ENCODE data around the gene CBX8.

CBX8 gene

DNA sequence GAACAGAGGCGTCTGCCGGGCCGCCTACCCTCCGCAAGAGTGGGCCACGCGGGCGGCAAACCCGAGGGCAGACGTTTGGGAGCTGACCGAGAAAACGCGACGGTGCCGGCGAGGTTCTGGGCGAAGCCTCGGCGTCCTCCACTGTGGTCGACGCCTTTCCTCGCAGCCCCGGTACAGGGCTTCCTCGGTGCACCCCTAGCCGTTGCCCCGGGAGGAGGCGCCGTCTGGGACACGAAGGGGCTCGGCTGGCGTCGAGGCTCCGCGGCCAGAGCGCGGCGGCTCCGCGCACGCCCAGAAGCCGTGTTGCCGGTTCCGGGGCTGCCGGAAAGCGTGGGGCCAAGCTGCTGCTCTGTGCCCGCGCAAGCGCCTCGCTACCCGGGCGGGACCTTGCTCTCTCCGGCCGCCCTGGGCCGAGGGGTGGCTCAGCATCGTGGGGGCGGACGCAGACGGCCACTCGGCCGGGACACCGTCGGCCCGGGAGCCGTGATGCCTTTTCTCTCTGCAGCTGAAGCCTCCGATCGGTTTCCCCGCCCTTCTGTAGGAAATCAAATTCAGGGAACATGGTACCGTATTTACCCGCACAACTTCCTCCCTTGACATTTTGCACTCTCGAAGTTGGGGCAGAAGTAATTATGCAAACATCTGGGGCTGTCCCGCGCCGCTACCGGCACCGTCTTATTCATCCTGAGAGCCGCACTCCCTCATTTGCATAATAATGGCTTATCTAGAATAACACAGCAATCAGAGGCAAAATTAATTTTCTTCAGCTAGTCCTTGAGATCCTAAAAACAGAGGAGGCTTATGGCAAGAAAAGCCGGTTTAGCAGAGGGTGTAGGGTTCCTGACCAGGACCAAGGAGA, 7.3 kb upstream of the CBX8 start:
- DNase-seq: peak; percentile 19

GRCh38 chr17:79803421-79803996, 6.6 kb upstream of the CBX8 start:
- DNase-seq: no peak

GRCh38 chr17:79802736-79803420, 6.0 kb upstream of the CBX8 start:
- DNase-seq: no peak

GRCh38 chr17:79802039-79802735, 5.3 kb upstream of the CBX8 start:
- DNase-seq: no peak

- no peak for DNase-seq
These were observed 4.5 kb upstream of the CBX8 start for GRCh38 chr17:79801156-79802038.

DNA sequence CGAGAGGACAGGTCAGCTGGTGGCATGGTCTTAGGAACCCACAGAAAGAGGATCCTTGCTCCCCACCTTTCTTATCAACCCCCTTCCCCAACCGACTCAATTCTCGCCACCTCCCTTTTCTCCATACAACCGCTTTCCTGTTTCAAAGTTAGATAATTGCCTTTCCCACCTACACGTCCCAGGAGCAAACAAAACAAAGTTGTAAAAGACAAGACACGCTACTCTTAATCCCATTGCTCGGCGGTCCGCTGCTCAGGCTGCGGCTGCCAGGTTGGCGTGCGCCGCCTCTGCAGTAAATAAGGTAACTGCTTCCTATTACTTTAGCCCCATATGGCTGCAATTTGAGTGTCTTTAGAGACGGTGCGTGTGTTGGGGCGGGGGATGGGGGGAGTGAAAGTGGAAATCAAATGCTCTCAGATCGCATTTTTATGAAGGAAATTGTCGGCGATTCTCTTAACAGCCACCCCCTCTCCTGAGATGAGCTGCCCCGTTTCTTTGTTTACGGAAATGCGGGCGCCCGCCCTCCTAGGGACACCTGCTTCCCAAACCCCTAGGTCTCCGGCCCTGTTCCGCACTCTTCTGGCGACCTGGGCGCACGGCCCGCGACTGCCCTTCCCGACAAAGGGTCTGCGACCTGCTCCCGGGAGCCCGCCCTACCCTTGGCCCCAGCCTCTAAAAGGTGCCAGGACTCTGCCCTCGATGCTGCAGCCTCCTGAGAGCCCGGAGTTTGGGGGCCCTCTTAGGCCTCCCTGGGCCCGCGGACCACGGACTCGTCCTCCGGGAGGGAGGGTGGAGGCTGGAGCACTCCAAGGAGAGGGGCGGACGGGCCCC, 3.7 kb upstream of the CBX8 start:
- peak; percentile 39 for DNase-seq

GRCh38 chr17:79799538-79800324, 2.9 kb upstream of the CBX8 start:
- DNase-seq: no peak

GRCh38 chr17:79799174-79799537, 2.3 kb upstream of the CBX8 start:
- DNase-seq: no peak

DNA sequence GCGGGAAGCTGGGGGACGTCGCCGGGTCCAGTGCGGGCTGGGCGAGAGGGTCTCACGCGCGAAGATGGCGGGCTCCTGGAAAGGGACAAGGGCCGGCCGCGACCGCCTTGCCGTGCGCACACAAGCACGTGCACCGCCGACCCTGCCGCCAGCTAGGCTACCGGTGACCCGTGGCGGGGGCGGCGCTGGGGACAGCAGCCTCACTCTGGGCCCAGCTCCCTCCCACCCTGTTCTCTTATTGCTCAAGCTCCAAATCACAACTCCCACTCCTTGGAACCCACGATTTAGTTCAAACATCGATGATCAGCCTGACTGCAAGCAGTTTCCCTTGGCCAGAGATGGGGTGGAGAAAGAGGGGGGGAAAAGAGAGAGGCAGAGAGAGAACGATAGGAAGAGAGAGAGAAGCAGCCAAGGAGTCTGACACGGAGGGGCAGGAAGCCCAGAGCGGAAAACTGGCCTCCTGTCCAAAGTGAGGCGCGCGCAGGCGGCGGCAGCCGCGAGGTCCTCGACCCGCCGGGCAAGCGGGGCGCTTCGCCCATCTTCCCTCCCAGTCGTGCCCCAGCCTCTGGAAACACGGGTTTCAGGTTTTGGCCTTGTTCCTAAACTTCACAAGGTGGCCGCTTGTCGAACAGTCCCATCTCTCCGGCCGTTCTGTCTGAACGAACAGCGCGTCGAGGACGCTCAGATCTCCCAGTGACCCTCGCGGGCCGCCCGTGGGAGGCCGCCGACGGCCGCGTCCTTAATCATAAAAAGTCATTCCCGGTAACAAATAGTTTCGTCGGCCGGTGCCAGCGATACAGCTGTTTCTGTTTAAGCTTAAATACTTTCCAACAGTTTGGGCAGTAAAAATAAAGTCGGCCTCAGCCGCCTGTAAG, 1.7 kb upstream of the CBX8 start:
- DNase-seq: no peak

DNA sequence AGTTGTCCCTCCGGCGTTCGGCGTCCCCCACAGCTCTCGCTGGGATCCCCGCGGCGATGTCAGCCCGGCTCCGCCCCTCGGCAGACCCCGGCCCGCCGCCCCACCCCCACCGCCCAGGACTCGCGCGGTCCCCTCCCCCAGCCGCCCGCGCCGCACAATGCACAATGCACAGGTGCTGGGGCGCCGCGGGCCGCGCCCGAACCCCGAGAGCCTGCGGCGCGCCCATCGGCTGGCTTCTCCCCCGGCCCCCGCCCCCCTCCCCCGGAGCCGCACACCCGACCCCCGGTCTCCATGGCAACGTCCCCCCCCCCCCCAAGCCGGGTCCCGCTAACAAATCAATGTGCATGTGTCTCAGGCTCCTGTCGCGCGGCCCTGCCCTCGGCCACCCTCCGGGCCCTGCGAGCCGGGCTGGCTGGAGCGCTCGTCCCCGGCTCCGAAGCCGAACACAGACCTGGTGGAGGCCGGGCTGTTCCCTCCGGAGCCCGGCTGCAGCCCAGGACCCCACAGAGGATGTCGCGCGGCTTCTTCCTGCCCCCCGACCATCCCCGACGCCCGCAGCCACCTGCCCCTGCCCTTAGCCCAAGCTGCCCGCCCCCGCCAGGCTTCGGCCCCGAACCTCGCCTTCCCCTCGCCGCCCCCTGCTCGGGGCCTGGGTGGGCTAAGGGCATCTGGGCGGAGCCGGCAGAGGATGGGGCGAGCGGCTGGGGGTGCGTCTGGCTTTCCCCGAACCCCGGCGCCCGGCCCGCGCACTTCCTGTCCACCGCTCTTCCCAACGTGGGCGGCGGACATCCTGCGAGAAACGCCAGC, 818 bp upstream of the CBX8 start:
- DNase-seq: peak; percentile 38

DNA sequence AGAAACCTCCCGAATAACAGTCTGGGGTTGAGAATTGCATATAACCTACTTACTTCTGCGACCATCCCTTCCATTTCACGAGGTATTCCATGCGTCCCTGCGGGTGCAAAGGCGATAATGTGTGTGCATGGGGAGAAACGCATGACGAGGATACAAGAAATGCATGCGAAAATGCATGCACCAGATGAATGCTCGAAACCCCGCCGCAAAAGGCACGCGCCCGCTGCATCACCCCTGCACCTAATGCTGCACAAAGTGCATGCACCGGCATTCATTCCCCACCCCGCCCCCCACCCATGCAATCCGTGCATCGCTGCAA, 474 bp downstream of the CBX8 start:
- DNase-seq: no peak

- no peak for DNase-seq
These were observed 958 bp downstream of the CBX8 start for GRCh38 chr17:79795795-79796443.

DNA sequence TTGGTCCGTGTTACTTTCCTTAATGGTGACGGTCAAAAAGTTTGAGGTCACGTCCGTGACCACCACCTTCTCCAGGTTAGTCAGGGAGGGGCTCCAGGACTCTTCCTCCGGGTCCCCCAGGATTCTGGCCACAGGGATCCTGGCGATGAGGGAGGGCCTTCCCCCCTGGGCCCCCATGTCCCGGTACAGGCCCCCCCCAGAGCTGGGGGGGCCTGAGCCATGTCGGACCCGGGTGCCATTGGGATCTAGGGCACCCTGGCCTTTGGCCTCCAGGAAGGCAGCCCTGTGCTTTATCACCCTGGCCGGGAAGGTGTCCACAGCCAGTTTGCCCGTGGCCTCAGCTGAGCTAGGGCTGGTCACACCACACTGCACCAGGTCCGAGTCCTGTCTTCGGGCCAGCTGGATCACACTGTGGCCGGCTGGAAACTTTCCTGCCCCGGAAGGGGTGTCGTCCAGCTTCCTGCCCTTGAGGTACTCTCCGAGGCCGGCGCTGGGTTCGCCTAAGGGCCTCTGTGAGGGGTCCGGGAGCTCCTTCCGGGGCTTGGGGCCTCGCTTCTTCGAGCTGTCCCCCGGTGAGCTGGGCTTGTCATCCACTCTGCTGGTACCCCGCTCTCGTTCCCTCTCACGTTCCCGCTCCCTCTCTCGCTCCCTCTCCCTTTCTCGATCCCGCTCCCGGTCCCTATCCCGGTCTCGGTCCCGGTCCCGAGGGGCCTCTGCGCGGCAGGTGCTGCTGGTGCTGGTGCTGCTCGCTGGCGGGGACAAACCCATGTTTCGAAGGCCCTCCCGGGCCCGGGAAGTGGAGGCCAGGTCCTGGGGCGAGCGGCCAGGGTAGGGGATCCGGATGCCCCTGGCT, 2.0 kb downstream of the CBX8 start:
- DNase-seq: no peak

GRCh38 chr17:79793924-79794304, 3.0 kb downstream of the CBX8 start:
- no peak for DNase-seq

DNA sequence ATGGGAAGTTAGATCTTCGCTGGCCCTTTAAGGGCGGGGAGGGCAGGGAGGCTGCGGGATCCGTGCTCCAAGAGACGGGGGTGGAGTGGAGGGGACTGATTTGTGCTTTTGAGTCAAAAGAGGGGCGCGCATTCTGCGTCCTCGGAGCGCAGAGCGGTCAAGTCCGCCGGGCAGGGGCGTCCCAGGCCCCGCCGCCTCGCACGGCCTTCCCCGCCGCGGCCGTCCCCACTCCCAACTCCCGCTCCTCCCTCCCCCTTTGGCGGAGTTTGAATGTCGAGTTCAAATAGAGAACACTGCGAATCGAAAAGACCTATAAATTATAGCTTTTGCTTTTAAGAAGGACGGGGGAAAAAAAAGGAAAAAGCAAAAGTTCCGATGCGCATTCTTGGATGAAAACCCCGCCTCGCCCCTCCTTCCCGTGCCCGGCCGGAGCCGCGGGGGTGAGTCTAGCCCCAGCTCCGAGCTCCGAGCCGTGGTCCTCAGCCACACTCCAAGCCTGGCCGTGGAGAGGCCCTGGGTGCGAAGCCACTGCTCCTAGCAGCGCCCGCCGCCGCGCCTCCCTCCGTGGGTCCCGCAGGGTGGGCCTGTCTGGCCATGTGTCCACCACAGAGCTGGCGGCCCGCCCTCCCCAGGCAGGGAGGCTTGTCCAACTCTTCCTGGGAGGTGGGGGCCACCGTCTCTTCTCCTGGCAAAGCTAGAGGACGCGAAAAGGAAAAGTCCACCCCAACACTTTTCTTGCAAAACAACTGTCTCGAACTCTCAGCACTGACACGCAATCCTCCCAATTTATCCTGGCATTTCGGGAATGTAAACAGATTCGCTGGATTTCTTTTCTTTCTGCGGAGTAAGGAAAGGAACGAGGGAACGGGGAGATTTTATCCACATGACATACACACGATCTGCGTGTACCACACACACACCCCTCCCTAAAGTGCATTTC, 3.6 kb downstream of the CBX8 start:
- DNase-seq: no peak

- no peak for DNase-seq
These were observed 4.5 kb downstream of the CBX8 start for GRCh38 chr17:79792341-79792871.
